Uterus (tissue), 4 donors: Measurements from ENCODE around the gene TAS2R43. TPM values are rescaled to one million over a fixed set of nuclear protein-coding genes. Genes with fewer than 3 reads are reported as not detected.

Source experiments
- DNase-seq, 2 donors: peaks; one replicate each; pipeline ENCODE4 v3.0.0-alpha.2; 2019 to 2020
- H3K27ac ChIP-seq, 2 donors: fragments of 200-600 bp; sonication (generic); 1 replicate in 1 of 2; 2 replicates in 1 of 2; pipeline ENCODE4 v1.5.1; 2016 to 2018
- H3K27me3 ChIP-seq, 2 donors: fragments of 200-600 bp; sonication (generic); one replicate each; pipeline ENCODE4 v1.5.1; 2018 to 2019; ENCODE audit warnings: control low read depth in 1 of 2
- H3K36me3 ChIP-seq, 2 donors: fragments of 200-600 bp; sonication (generic); one replicate each; pipeline ENCODE4 v1.5.1; 2019; ENCODE audit warnings: control low read depth in 1 of 2
- H3K4me1 ChIP-seq, 2 donors: fragments of 200-600 bp; sonication (generic); one replicate each; pipeline ENCODE4 v1.5.1; 2018 to 2019; ENCODE audit warnings: control low read depth in 1 of 2
- H3K4me3 ChIP-seq, 2 donors: fragments of 200-600 bp; sonication (generic); 1 replicate in 1 of 2; 2 replicates in 1 of 2; pipeline ENCODE4 v1.5.1; 2018 to 2019; ENCODE audit warnings: mild to moderate bottlenecking in 1 of 2
- H3K9me3 ChIP-seq, 2 donors: fragments of 200-600 bp; sonication (generic); one replicate each; pipeline ENCODE4 v1.5.1; 2019; ENCODE audit warnings: control low read depth in 1 of 2
- POLR2A ChIP-seq, 2 donors: fragments of 450-650 bp; IDR thresholded peaks; one replicate each; pipeline ENCODE4 v1.6.1; 2016; ENCODE audit warnings: antibody characterized with exemption in 2 of 2, mild to moderate bottlenecking in 1 of 2, moderate library complexity in 1 of 2
- intact Hi-C: fragments of 100-400 bp; cut with DNase I; formaldehyde crosslinking; loops from one replicate; pipeline ENCODE4 v1.15.1; 2023; ENCODE audit warnings: low total_unique reads
- total RNA-seq, 4 donors: library from RNA; depleted of rRNA in 3 of 4; stranded (reverse); fragments of >200 nt in 3 of 4; gene quantifications; one replicate each; pipeline versions ENCODE4 v1.1.0 to v1.2.4, GENCODE V29; 2014 to 2023
- TF ChIP-seq, protein P1 (sequence below), 4 experiments: fragments of 200-600 bp in 2 of 4; fragments of 450-650 bp in 2 of 4; sonication (generic) in 2 of 4; IDR thresholded peaks; one replicate each; pipeline ENCODE4 v1.5.1; 2016 to 2019; ENCODE audit warnings: antibody characterized with exemption in 4 of 4, mild to moderate bottlenecking in 2 of 4, moderate library complexity in 1 of 4
- donor health status: DM: yes; HTN: yes; CAD: no.

The TAS2R43 gene
- total RNA-seq, 4 donors from 2014 or later = 0.29 to 19.5 (median 7.7) TPM; not detected in 1

GRCh38 chr12:11081987-11082386, 10.1 kb downstream of the TAS2R43 start:
- no peaks in the 10 kb centered on the region for H3K9me3 ChIP-seq
- TF ChIP-seq, protein P1, sequence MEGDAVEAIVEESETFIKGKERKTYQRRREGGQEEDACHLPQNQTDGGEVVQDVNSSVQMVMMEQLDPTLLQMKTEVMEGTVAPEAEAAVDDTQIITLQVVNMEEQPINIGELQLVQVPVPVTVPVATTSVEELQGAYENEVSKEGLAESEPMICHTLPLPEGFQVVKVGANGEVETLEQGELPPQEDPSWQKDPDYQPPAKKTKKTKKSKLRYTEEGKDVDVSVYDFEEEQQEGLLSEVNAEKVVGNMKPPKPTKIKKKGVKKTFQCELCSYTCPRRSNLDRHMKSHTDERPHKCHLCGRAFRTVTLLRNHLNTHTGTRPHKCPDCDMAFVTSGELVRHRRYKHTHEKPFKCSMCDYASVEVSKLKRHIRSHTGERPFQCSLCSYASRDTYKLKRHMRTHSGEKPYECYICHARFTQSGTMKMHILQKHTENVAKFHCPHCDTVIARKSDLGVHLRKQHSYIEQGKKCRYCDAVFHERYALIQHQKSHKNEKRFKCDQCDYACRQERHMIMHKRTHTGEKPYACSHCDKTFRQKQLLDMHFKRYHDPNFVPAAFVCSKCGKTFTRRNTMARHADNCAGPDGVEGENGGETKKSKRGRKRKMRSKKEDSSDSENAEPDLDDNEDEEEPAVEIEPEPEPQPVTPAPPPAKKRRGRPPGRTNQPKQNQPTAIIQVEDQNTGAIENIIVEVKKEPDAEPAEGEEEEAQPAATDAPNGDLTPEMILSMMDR (IDR thresholded peaks at IDR 0.05) = no peak
- TF ChIP-seq POLR2A (IDR thresholded peaks at IDR 0.05) = no peak
- H3K4me1 ChIP-seq = no peaks in the 10 kb centered on the region
- intact Hi-C loops = no loop called here
- H3K4me3 ChIP-seq = no peak overlapping the region
- H3K27ac ChIP-seq = no peak overlapping the region
- H3K27me3 ChIP-seq = no peaks in the 10 kb centered on the region
- no peak for DNase-seq
- no peaks in the 10 kb centered on the region for H3K36me3 ChIP-seq

- DNase-seq = no peak
- intact Hi-C loops = no loop called here
- Histone ChIP-seq H3K27ac (no peak overlapping the region), H3K4me1 (no peaks in the 10 kb centered on the region), H3K4me3 (no peak overlapping the region), H3K36me3 (no peaks in the 10 kb centered on the region), H3K9me3 (no peaks in the 10 kb centered on the region), H3K27me3 (no peaks in the 10 kb centered on the region)
- TF ChIP-seq, protein P1 (IDR thresholded peaks at IDR 0.05) = no peak
- TF ChIP-seq POLR2A (IDR thresholded peaks at IDR 0.05) = no peak
Observed at GRCh38 chr12:11078246-11078645, 13.9 kb downstream of the TAS2R43 start.

- Histone ChIP-seq H3K4me3 (no peak overlapping the region), H3K4me1 (no peaks in the 10 kb centered on the region), H3K36me3 (no peaks in the 10 kb centered on the region), H3K27me3 (no peaks in the 10 kb centered on the region), H3K9me3 (no peaks in the 10 kb centered on the region), H3K27ac (no peak overlapping the region)
- intact Hi-C loops = no loop called here
- DNase-seq = no peak
- no peak for TF ChIP-seq POLR2A (IDR thresholded peaks at IDR 0.05)
- TF ChIP-seq, protein P1 (IDR thresholded peaks at IDR 0.05) = no peak
Observed at GRCh38 chr12:11075642-11076041, 16.5 kb downstream of the TAS2R43 start.

DNA sequence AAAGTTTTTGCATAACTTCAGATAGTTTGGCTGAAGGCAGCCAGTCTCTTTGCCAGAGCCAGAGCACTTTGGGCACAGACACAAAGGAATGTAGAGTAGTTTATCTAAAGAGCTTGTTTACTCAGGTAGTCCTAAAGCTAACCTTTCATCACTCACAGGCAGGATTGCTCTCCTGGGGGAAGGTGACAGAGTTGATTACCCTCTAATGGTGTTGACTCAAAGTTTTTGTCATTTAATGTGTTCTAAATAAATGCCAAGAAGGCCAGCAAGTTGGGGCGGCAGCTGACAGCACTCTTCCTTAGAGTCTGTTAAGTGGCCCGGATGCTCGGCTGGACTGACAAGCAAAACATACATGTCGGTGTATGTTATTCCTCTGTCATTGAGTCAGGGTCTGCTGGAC, 20.7 kb downstream of the TAS2R43 start:
- H3K27me3 ChIP-seq = no peaks in the 10 kb centered on the region
- H3K27ac ChIP-seq = no peak overlapping the region
- intact Hi-C loops = no loop called here
- H3K4me3 ChIP-seq = no peak overlapping the region
- no peaks in the 10 kb centered on the region for H3K9me3 ChIP-seq
- DNase-seq = no peak
- H3K4me1 ChIP-seq = no peaks in the 10 kb centered on the region
- TF ChIP-seq POLR2A (IDR thresholded peaks at IDR 0.05) = no peak
- TF ChIP-seq, protein P1 (IDR thresholded peaks at IDR 0.05) = no peak
- H3K36me3 ChIP-seq = no peaks in the 10 kb centered on the region

GRCh38 chr12:11070999-11071398, 21.1 kb downstream of the TAS2R43 start:
- H3K27me3 ChIP-seq = no peaks in the 10 kb centered on the region
- H3K4me1 ChIP-seq = no peaks in the 10 kb centered on the region
- no peak overlapping the region for H3K27ac ChIP-seq
- DNase-seq = no peak
- H3K4me3 ChIP-seq = no peak overlapping the region
- intact Hi-C loops = no loop called here
- H3K9me3 ChIP-seq = no peaks in the 10 kb centered on the region
- no peaks in the 10 kb centered on the region for H3K36me3 ChIP-seq
- TF ChIP-seq POLR2A (IDR thresholded peaks at IDR 0.05) = no peak
- TF ChIP-seq, protein P1 (IDR thresholded peaks at IDR 0.05) = no peak
